IgD-negative memory B cell (primary cell): ENCODE data around the gene CCM2. TPM values are rescaled to one million over a fixed set of nuclear protein-coding genes. Genes with fewer than 3 reads are reported as not detected.

Experiments
- H3K27ac Mint-ChIP-seq, 3 donors: one replicate each; pipeline ENCODE4 v1.8.0; 2020 to 2022; ENCODE audit warnings: mild to moderate bottlenecking in 3 of 3, mixed read lengths in 3 of 3, moderate library complexity in 1 of 3
- H3K27me3 Mint-ChIP-seq: one replicate; pipeline ENCODE4 v1.8.0; 2021; ENCODE audit warnings: mixed read lengths
- H3K36me3 Mint-ChIP-seq: one replicate; pipeline ENCODE4 v1.8.0; 2020; ENCODE audit warnings: mild to moderate bottlenecking, mixed read lengths
- H3K4me1 Mint-ChIP-seq, 3 donors: one replicate each; pipeline ENCODE4 v1.8.0; 2020 to 2022; ENCODE audit warnings: mixed read lengths in 3 of 3, mild to moderate bottlenecking in 1 of 3
- H3K4me3 Mint-ChIP-seq, 4 donors: one replicate each; pipeline ENCODE4 v1.8.0; 2020 to 2022; ENCODE audit warnings: mild to moderate bottlenecking in 4 of 4, mixed read lengths in 4 of 4, moderate library complexity in 3 of 4
- H3K9me3 Mint-ChIP-seq, 3 donors: one replicate each; pipeline ENCODE4 v1.8.0; 2020 to 2021; ENCODE audit warnings: mixed read lengths in 3 of 3, mild to moderate bottlenecking in 1 of 3
- polyA plus RNA-seq: library from polyadenylated mRNA; unstranded; fragments of 300-500 nt; fragmentation: Illumina TruSeq; gene quantifications from one replicate; pipeline ENCODE4 v1.2.3, GENCODE V29; 2021

Gene CCM2
- polyA plus RNA-seq, 1 donor from 2014 or later, result 81.8 TPM

GRCh38 chr7:45085619-45086200 lies 85.7 kb downstream of the CCM2 start:
- Mint-ChIP-seq H3K27me3 (peaks cover 22% of the 10 kb centered on the region), H3K27ac (peak overlapping the region in 2 of 3 donors; percentile 71), H3K4me1 (peaks cover 3 to 9% (median 4%) of the 10 kb centered on the region in 3 donors), H3K9me3 (no peaks in the 10 kb centered on the region), H3K4me3 (no peak overlapping the region), H3K36me3 (no peaks in the 10 kb centered on the region)

- Mint-ChIP-seq H3K36me3 (no peaks in the 10 kb centered on the region), H3K27me3 (peaks cover 22% of the 10 kb centered on the region), H3K4me3 (no peak overlapping the region), H3K4me1 (peaks cover 3 to 9% (median 4%) of the 10 kb centered on the region in 3 donors), H3K9me3 (no peaks in the 10 kb centered on the region), H3K27ac (peak overlapping the region in 1 of 3 donors; percentile 71)
These were observed 86.5 kb downstream of the CCM2 start for GRCh38 chr7:45086331-45087065.

- no peaks in the 10 kb centered on the region for H3K36me3 Mint-ChIP-seq
- H3K9me3 Mint-ChIP-seq, result peaks cover 0 to under 1% (median 0%) of the 10 kb centered on the region in 3 donors
- H3K27me3 Mint-ChIP-seq, result peaks cover 22% of the 10 kb centered on the region
- H3K4me3 Mint-ChIP-seq, result peak overlapping the region in 3 of 4 donors; percentile 44 to 78 (median 46)
- H3K4me1 Mint-ChIP-seq, result peaks cover 3 to 9% (median 4%) of the 10 kb centered on the region in 3 donors
- H3K27ac Mint-ChIP-seq, result no peak overlapping the region
These were observed 87.5 kb downstream of the CCM2 start for GRCh38 chr7:45087301-45088145.

- H3K27me3 Mint-ChIP-seq, result peaks cover 22% of the 10 kb centered on the region
- H3K4me3 Mint-ChIP-seq, result peak overlapping the region in 2 of 4 donors; percentile 44 to 78
- H3K27ac Mint-ChIP-seq, result no peak overlapping the region
- peaks cover 0 to 5% (median 0%) of the 10 kb centered on the region in 3 donors for H3K9me3 Mint-ChIP-seq
- peaks cover 3 to 9% (median 4%) of the 10 kb centered on the region in 3 donors for H3K4me1 Mint-ChIP-seq
- H3K36me3 Mint-ChIP-seq, result no peaks in the 10 kb centered on the region
These were observed 88.2 kb downstream of the CCM2 start for GRCh38 chr7:45088146-45088701.

- H3K4me1 Mint-ChIP-seq, result peaks cover 3 to 9% (median 4%) of the 10 kb centered on the region in 3 donors
- peaks cover 1% of the 10 kb centered on the region for H3K36me3 Mint-ChIP-seq
- no peak within 1 kb of the TSS for H3K27ac Mint-ChIP-seq
- H3K27me3 Mint-ChIP-seq, result peaks cover 23% of the 10 kb centered on the region
- H3K9me3 Mint-ChIP-seq, result peaks cover 0 to 9% (median 0%) of the 10 kb centered on the region in 3 donors
- peak within 1 kb of the TSS; percentile 70 to 87 (median 76) for H3K4me3 Mint-ChIP-seq
These were observed 88.9 kb downstream of the CCM2 start, which contains the start of gene NACAD for GRCh38 chr7:45088821-45089340. NACAD (minus strand) TSS chr7:45088969; CDS start chr7:45088894, 75 bp downstream.

- H3K4me3 Mint-ChIP-seq, result peak overlapping the region; percentile 70 to 87 (median 76)
- H3K36me3 Mint-ChIP-seq, result peaks cover 1% of the 10 kb centered on the region
- H3K27me3 Mint-ChIP-seq, result peaks cover 23% of the 10 kb centered on the region
- H3K27ac Mint-ChIP-seq, result no peak overlapping the region
- peaks cover 3 to 9% (median 4%) of the 10 kb centered on the region in 3 donors for H3K4me1 Mint-ChIP-seq
- H3K9me3 Mint-ChIP-seq, result peaks cover 0 to 9% (median 0%) of the 10 kb centered on the region in 3 donors
These were observed 89.4 kb downstream of the CCM2 start for GRCh38 chr7:45089341-45089891.

GRCh38 chr7:45092100-45092930 lies 92.3 kb downstream of the CCM2 start:
- Mint-ChIP-seq H3K36me3 (peaks cover 1% of the 10 kb centered on the region), H3K4me3 (peak overlapping the region in 1 of 4 donors; percentile 47), H3K9me3 (peaks cover 0 to 9% (median 0%) of the 10 kb centered on the region in 3 donors), H3K27me3 (peaks cover 19% of the 10 kb centered on the region), H3K4me1 (peaks cover 3 to 9% (median 4%) of the 10 kb centered on the region in 3 donors), H3K27ac (peak overlapping the region in 1 of 3 donors; percentile 42)

- H3K9me3 Mint-ChIP-seq, result peaks cover 0 to 9% (median 0%) of the 10 kb centered on the region in 3 donors
- peaks cover 19% of the 10 kb centered on the region for H3K27me3 Mint-ChIP-seq
- H3K27ac Mint-ChIP-seq, result peak overlapping the region in 1 of 3 donors; percentile 5
- no peak overlapping the region for H3K4me3 Mint-ChIP-seq
- peaks cover 1% of the 10 kb centered on the region for H3K36me3 Mint-ChIP-seq
- H3K4me1 Mint-ChIP-seq, result peaks cover 3 to 9% (median 4%) of the 10 kb centered on the region in 3 donors
These were observed 92.9 kb downstream of the CCM2 start for GRCh38 chr7:45092931-45093235.

- Mint-ChIP-seq H3K9me3 (no peaks in the 10 kb centered on the region), H3K4me1 (no peaks in the 10 kb centered on the region), H3K27me3 (no peaks in the 10 kb centered on the region), H3K36me3 (no peaks in the 10 kb centered on the region), H3K4me3 (no peak overlapping the region), H3K27ac (no peak overlapping the region)
These were observed 99.2 kb downstream of the CCM2 start for GRCh38 chr7:45098983-45099839.

- H3K4me1 Mint-ChIP-seq, result no peaks in the 10 kb centered on the region
- no peaks in the 10 kb centered on the region for H3K36me3 Mint-ChIP-seq
- peak overlapping the region in 1 of 3 donors; percentile 53 for H3K27ac Mint-ChIP-seq
- H3K9me3 Mint-ChIP-seq, result no peaks in the 10 kb centered on the region
- no peaks in the 10 kb centered on the region for H3K27me3 Mint-ChIP-seq
- no peak overlapping the region for H3K4me3 Mint-ChIP-seq
These were observed 100.1 kb downstream of the CCM2 start for GRCh38 chr7:45099891-45100760.

- no peaks in the 10 kb centered on the region for H3K27me3 Mint-ChIP-seq
- no peaks in the 10 kb centered on the region for H3K4me1 Mint-ChIP-seq
- no peak overlapping the region for H3K4me3 Mint-ChIP-seq
- H3K27ac Mint-ChIP-seq, result no peak overlapping the region
- no peaks in the 10 kb centered on the region for H3K36me3 Mint-ChIP-seq
- no peaks in the 10 kb centered on the region for H3K9me3 Mint-ChIP-seq
These were observed 100.9 kb downstream of the CCM2 start for GRCh38 chr7:45100761-45101480.

- Mint-ChIP-seq H3K4me3 (no peak overlapping the region), H3K4me1 (no peaks in the 10 kb centered on the region), H3K27ac (no peak overlapping the region), H3K27me3 (no peaks in the 10 kb centered on the region), H3K9me3 (no peaks in the 10 kb centered on the region), H3K36me3 (no peaks in the 10 kb centered on the region)
These were observed 101.7 kb downstream of the CCM2 start for GRCh38 chr7:45101748-45102147.
